GM10248 (cell line): ENCODE measurements around the gene PHEX.

Experiments used
- CTCF ChIA-PET: fragments of 300-600 bp; sonication (Branson Sonifier 250); formaldehyde crosslinking; extraction: SDS; loops from one replicate; lab custom pipeline; 2021; ENCODE audit warnings: antibody characterized with exemption; lab: Yijun Ruan, JAX
- POLR2A ChIA-PET: fragments of 350-650 bp; sonication (Branson Sonifier 250); formaldehyde crosslinking; extraction: SDS; loops from one replicate; lab custom pipeline; 2020; ENCODE audit warnings: antibody characterized with exemption; lab: Yijun Ruan, JAX
- DNase-seq: peaks from one replicate; pipeline ENCODE4 v3.0.0; 2012; ENCODE audit errors: extremely low spot score
- TF ChIP-seq, protein P1 (sequence below): IDR thresholded peaks from 2 replicates; pipeline ENCODE4 v1.5.1; 2012; ENCODE audit warnings: mild to moderate bottlenecking, low read depth; ENCODE audit errors: extremely low read depth, missing control alignments, control extremely low read depth

The PHEX gene

DNA sequence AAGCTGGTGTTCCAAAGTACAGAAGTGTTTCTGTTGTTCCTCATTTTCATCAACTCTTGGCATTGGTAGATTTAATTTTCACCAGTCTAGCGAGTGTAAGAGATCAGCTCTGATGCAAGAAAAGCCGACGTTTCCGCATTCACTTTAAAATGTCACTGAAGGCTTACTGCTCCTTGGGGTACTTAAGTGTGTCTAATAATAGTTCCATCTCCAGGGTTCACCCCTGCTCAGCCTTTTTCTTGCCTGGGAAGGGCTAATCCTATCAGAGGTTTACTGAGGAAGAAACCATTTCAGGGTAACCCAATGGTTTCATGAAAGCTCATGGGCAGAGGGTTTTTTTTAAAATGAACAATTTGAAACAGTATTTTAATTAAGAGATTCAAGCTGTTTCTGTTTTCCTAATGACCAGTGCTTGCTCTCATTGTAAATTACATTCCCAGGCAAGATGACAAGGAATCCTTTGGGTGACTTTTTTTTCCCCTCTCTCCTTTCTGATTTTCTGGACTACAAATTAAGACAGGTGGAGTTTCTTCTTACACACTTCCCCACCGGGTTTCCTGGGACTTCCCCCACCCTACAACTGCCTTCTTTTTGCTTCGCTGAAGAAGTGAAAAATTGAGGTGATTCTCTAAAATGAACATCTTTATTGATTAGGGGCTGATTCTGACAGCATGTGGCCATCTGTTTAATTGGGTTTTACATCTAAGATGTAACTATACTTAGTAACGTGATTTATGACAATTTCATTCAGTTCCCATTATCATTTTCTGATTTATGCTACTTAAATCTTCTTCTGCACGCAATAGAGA lies 161.9 kb downstream of the PHEX start:
- TF ChIP-seq, protein P1, sequence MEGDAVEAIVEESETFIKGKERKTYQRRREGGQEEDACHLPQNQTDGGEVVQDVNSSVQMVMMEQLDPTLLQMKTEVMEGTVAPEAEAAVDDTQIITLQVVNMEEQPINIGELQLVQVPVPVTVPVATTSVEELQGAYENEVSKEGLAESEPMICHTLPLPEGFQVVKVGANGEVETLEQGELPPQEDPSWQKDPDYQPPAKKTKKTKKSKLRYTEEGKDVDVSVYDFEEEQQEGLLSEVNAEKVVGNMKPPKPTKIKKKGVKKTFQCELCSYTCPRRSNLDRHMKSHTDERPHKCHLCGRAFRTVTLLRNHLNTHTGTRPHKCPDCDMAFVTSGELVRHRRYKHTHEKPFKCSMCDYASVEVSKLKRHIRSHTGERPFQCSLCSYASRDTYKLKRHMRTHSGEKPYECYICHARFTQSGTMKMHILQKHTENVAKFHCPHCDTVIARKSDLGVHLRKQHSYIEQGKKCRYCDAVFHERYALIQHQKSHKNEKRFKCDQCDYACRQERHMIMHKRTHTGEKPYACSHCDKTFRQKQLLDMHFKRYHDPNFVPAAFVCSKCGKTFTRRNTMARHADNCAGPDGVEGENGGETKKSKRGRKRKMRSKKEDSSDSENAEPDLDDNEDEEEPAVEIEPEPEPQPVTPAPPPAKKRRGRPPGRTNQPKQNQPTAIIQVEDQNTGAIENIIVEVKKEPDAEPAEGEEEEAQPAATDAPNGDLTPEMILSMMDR = no peak
- POLR2A ChIA-PET = no interaction called here
- CTCF ChIA-PET = interaction anchor here (3.3 kb wide), 1 partner anchor 209 kb away, joined by 10 read pairs; no protein-coding TSS in a partner anchor
- peak; percentile 7 for DNase-seq

DNA sequence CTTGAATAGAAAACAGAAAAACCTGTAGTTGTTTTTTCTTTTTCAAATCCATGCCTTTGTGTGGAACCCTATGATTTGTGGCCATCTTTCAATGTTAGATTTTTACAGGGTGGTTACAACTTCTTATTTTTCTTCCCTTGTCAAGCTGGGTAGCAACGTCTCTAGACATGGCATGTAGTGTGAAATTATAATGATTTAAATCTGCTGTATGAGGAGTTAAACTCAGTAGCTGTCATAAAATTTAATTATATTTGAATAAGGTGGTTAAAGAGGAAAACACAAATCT lies 162.5 kb downstream of the PHEX start:
- TF ChIP-seq, protein P1 = no peak
- CTCF ChIA-PET = interaction anchor here (3.3 kb wide), 1 partner anchor 210 kb away, joined by 10 read pairs; no protein-coding TSS in a partner anchor
- POLR2A ChIA-PET = no interaction called here
- no peak for DNase-seq

DNA sequence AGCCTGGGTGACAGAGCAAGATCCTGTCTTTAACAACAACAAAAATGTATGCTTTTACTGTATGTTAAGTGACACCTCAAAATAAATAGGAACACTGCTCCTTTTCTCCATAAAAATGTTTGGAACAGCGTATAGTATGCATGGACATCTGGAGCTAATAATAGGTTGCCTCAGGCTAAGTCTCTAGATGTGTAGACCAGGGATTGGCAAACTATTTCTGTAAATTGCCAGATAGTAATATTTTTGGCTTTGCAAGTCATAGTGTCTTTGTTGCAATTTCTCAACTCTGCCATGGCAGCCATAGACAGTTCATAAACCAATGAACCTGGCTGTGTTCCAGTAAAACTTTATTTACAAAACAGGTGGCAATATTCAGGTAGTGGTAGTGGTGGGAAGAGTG lies 164.0 kb downstream of the PHEX start:
- POLR2A ChIA-PET = no interaction called here
- no peak for DNase-seq
- TF ChIP-seq, protein P1 = no peak
- CTCF ChIA-PET = interaction anchor here (2.0 to 3.3 kb wide), 2 partner anchors 60 to 211 kb away, joined by 4 to 10 read pairs; no protein-coding TSS in a partner anchor

DNA sequence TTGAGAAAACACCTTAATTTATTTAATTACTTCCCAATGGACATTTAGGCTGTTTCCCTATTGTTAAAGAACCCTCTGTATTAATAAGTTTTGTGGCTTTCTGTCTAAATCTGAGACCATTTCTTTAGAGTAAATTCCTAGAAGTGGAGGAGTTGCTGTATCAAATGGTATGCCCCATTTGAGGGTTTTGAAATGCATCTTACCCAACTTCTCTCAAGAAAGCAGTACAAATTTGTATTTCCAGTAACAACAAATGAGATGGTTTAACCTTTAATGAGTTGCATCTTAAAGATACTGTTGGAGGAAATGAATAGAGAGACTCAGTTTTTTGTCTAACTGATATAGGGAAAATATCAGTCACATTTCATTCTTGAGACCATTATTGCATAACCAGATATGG lies 170.1 kb downstream of the PHEX start:
- POLR2A ChIA-PET = no interaction called here
- TF ChIP-seq, protein P1 = no peak
- DNase-seq = no peak
- CTCF ChIA-PET = no interaction called here

DNA sequence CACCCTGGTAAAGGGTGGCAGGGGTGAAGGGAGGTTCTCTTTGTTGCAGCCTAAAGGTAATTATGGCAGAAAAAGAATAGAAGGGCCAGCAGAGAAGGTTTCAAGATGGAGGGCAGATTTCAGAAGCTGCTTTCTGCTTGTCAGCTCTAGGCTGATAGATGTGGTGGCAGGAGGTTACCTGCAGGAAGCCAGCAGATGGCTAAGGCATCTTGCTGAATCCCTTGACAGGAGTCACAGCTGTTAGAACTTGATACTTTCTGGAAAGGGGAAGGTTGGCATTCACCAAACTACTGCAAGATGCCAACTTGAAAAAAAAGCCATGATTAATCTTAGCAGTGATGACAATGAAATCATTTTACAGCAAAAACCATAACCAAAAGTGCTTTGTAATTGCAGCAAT lies 171.1 kb downstream of the PHEX start:
- CTCF ChIA-PET = no interaction called here

DNA sequence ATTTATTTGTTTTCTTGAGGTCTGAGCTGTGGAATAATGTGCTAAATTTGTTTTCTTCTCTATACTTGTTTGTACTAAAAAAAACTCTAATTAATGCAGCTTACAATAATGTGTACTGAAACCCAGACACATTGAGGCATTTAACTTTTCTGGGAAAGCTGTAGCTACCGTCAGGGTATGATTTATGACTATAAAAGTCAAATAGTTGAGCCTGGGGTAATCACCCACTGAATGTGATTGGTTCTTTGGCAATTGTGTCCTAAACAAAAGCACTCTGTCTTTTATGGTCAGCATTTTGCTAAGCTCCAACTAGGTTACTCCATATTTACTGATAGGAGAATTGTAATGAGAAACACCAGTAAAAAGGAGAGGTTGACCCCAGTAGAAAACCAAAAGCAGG lies 174.7 kb downstream of the PHEX start:
- CTCF ChIA-PET = no interaction called here
- TF ChIP-seq, protein P1 = no peak
- DNase-seq = no peak
- POLR2A ChIA-PET = no interaction called here

More for the DNA sequence above, 171.1 kb downstream of the PHEX start:
- POLR2A ChIA-PET = no interaction called here
- TF ChIP-seq, protein P1 = no peak
- DNase-seq = no peak
